Stimulated activated naive CD8-positive, alpha-beta T cell treated with anti-CD3 and anti-CD28 coated beads, Interleukin-15, Interleukin-2, amounts not matched to agents 100 U/mL and 50 U/mL, for 24 hours (primary cell): ENCODE measurements around the gene TECPR2.
"Not testable (repeated sequence)": the region's sequence is repeated elsewhere in the genome, so short reads cannot be mapped to it uniquely, and the experiment has no call there.

Source experiments
- ATAC-seq: fragments of 150-1000 bp; cut with Tn5 transposase; one replicate; pipeline ENCODE4 v1.10.0; 2021
- DNase-seq: peaks from one replicate; pipeline ENCODE4 v3.0.0; 2021

Gene TECPR2

GRCh38 chr14:102528431-102529170, 165.9 kb downstream of the TECPR2 start:
- no peak for DNase-seq
- no peak for ATAC-seq

GRCh38 chr14:102530828-102531478, 168.2 kb downstream of the TECPR2 start:
- ATAC-seq: no peak
- DNase-seq: no peak

GRCh38 chr14:102532204-102532658, 169.5 kb downstream of the TECPR2 start:
- no peak for ATAC-seq
- DNase-seq: no peak

GRCh38 chr14:102537981-102538601, 175.3 kb downstream of the TECPR2 start:
- no peak for DNase-seq

GRCh38 chr14:102538602-102539543, 176.1 kb downstream of the TECPR2 start:
- DNase-seq (no peak), ATAC-seq (no peak)

More at GRCh38 chr14:102537981-102538601, 175.3 kb downstream of the TECPR2 start:
- no peak for ATAC-seq

GRCh38 chr14:102539544-102540314, 177.0 kb downstream of the TECPR2 start:
- ATAC-seq: no peak
- no peak for DNase-seq

- ATAC-seq (no peak), DNase-seq (no peak)
Observed at GRCh38 chr14:102540315-102541028, 177.7 kb downstream of the TECPR2 start.

- not testable (repeated sequence) for DNase-seq, ATAC-seq
Observed at GRCh38 chr14:102541029-102541491, 178.3 kb downstream of the TECPR2 start.

- ATAC-seq: no peak
- no peak for DNase-seq
Observed at GRCh38 chr14:102541771-102542170, 179.0 kb downstream of the TECPR2 start.

- no peak for DNase-seq
- no peak for ATAC-seq
Observed at GRCh38 chr14:102544046-102544746, 181.5 kb downstream of the TECPR2 start.

GRCh38 chr14:102544747-102545460, 182.2 kb downstream of the TECPR2 start:
- DNase-seq: peak; percentile 23
- ATAC-seq: peak; percentile 38

- ATAC-seq (no peak), DNase-seq (no peak)
Observed at GRCh38 chr14:102545461-102546265, 182.9 kb downstream of the TECPR2 start.

- ATAC-seq (no peak), DNase-seq (no peak)
Observed at GRCh38 chr14:102548616-102549240, 186.0 kb downstream of the TECPR2 start.

- DNase-seq, ATAC-seq: not testable (repeated sequence)
Observed at GRCh38 chr14:102550927-102551401, 188.2 kb downstream of the TECPR2 start.
